GM18507 (cell line): Measurements from ENCODE around the gene SNAP29.
"Not testable (repeated sequence)": the region's sequence is repeated elsewhere in the genome, so short reads cannot be mapped to it uniquely, and the experiment has no call there.

Experiments
- DNase-seq: peaks from one replicate; pipeline ENCODE4 v3.0.0; 2011; ENCODE audit warnings: low read depth; ENCODE audit not compliant: insufficient read length; ENCODE audit errors: extremely low spot score
- FAIRE-seq: peaks from 2 replicates; lab custom pipeline; 2011; peaks lifted over from hg19 to GRCh38; lab: Jason Lieb, UNC

SNAP29 gene

DNA sequence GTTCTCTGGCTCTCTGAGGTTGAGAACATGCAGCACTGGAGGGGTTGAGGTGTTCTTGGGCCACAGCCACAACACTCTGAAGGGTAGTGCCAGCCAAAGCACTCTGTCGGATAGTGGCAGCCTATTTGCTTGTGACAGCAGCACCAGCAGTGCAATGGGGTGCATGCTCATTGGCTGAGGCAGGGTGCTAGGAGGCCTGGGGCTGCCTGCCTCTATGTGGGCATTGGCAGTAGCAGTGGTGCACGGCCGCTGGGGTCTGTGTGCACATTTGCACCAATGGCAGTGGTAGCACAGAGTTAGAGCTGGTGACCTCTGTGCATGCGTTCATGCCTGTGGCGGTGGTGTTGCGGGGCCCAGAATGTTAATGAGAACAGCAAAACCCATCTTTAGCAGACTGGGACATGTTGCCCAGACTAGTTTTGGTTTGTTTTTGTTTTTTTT is 25.6 kb upstream of the SNAP29 start:
- FAIRE-seq, result no peak

DNA sequence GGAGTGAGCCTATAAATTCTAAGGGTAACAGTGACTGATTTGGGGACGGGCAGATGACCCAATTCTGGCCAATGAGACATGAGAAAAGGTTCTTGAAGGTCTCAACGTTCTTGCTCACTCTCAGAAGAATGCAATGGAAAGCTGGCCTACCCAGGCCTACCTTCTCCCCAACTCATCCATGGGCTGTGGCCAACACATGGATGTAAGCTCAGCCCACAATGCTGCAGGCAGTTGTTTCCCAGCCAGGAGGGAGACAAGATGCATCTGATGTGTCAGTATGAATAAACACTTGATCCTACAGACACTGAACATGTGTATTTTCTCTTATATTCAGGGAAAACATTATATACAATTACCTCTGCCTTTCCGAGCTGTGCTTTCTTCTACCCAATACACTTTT is 24.6 kb upstream of the SNAP29 start:
- DNase-seq (no peak), FAIRE-seq (no peak)

More for the DNA sequence above, 25.6 kb upstream of the SNAP29 start:
- DNase-seq, result no peak

DNA sequence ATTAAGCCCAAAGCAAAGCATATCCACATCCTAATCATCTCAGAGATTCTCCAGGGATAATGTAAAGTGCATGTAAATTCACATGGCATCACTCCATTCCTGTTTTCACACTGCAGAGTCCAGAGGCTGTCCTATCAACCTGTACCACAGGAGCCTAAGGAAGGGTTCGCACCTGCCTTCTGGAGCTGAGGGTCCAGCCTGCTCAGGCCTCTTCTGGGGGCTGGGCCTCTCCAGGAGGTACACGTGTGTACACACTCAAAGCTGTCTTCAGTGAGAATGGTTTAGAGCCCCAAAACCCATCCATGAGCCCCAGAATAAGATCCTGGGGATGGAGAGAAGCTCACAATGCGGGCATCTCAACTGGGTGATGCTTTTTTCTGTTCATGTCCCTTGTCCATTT is 24.1 kb upstream of the SNAP29 start:
- no peak for DNase-seq
- no peak for FAIRE-seq

DNA sequence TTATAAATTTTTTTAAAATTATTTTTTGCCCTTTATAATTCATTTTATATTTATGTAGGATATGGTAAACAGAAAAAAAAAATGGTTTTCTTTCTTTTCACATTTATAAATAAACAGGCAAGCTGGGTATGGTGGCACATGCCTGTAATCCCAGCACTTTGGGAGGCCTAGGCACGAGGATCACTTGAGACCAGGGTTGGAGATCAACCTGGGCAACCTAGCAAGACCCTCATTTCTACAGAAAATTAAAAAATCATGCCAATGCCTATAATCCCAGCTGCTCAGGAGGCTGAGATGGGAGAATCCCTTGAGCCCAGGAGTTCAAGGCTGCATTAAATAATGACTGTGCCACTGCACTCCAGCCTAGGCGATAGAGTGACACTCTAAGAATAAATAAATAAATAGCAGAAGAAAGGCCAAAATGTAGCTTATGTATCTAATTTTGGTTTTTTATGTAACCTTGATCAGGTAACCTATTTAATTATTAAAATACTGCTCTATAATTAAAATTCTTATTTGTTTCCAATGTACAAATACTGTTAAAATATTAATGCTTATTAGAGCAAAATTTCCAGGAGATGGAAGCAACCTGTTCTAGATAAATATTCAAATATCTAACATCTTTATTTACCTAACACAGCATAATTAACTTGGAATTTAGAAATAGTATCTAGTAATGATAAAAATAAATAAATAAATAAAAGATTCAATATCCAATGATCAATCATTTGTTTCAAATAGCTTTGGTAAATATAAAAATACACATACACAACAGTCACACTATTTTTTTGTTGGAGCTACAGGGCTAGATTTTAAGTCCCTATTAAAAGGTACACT is 21.6 kb upstream of the SNAP29 start:
- DNase-seq (no peak), FAIRE-seq (no peak)

DNA sequence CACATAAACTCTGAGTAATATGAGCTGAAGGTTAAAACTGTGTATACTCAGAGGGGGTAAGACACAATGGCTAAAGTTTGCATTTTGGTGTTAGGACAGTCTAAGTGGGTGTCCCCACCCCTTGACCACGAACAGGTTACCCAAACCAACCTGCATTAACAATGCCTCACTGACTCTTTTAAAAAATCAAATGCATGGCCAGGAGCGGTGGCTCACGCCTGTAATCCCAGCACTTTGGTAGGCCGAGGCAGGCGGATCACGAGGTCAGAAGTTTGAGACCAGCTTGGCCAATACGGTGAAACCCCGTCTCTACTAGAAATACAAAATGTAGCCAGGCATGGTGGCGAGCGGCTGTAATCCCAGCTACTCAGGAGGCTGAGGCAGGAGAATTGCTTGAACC is 19.5 kb upstream of the SNAP29 start:
- DNase-seq, FAIRE-seq: not testable (repeated sequence)

DNA sequence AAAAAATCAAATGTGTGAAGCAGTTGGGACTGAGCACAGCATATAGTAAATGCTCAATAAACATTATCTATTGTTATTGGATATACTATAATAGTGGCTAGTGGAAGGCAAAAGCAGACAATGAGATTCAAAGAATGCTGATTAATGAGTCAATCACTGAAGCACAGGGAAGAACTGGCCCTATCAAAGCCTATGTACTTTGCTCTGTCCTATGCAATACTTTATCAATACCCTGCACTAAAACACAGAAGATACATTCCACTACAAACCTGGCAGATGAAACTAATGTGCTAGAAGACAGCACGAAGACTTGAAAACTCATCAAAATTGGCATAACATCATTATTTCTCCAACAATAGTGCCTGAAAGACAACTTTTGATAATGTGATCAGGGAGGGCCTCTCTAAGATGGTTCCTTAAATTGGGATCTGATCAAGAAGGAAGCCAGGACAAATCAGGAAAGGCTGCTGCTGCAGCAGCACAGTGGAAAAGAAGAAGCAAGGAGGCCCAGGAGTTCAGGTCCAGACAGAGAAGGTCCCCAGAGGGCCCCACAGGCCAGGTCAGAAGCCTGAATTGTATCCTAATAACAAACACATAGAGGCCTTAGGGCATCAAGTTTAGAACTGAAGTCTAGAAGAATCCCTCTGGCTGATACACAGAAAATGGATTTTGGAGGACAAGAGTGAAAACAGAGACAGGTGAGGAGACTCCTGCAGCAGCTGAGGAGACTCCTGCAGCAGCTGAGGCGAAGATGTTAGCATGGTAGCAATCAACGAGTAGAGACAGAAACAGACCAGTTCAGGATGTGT is 18.8 kb upstream of the SNAP29 start:
- DNase-seq (no peak), FAIRE-seq (no peak)

DNA sequence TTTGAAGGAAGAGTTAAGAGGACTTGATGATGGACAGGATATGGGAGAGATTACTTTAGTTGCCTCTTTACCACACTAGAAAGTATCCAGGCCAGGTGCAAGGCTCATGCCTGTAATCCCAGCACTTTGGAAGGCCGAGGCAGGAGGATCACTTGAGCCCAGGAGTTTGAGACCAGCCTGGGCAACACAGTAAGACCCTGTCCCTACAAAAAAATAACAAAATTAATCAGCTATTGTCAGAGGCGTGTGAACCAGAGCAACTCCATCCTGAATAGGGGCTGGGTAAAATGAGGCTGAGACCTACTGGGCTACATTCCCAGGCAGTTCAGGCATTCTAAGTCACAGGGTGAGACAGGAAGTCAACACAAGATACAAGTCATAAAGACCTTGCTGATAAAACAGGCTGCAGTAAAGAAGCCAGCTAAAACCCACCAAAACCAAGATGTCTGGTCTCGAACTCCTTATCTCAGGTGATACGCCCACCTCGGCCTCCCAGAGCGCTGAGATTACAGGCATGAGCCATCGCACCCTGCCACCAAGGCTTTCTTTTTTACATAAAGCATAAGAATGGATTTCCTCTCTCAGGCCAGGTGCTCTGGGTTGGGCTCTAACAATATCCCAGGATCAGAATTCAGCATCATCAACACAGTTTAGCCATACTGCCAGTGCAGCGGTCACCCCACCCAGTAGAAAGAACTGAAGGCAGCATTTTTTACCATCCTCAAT is 18.0 kb upstream of the SNAP29 start:
- no peak for DNase-seq
- no peak for FAIRE-seq

GRCh38 chr22:20843501-20843900 is 15.3 kb upstream of the SNAP29 start:
- DNase-seq (no peak), FAIRE-seq (no peak)

- FAIRE-seq, result no peak
- DNase-seq, result no peak
These were observed 14.5 kb upstream of the SNAP29 start for GRCh38 chr22:20844055-20845037.

GRCh38 chr22:20847318-20847822 is 11.4 kb upstream of the SNAP29 start:
- no peak for DNase-seq
- FAIRE-seq, result no peak

- DNase-seq (no peak), FAIRE-seq (no peak)
These were observed 6.7 kb upstream of the SNAP29 start for GRCh38 chr22:20852076-20852475.

DNA sequence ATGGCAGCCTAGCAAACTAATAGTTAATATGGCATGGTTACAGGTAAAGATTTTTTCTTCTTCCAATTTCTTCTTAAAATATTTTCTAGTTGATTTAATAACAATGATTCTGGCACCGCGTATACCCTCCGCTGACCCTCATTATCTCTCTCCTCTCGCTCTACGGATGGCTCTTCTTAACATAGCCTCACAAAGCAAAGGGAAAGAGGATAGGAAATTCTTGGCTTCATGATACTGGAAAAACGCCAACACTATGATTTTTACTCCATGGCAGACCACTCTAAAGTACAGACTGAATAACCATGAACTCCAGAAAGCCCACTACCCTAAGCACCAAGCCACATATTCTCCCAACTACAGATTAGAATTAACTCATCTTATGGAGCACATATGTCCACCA is 6.3 kb upstream of the SNAP29 start:
- DNase-seq (no peak), FAIRE-seq (no peak)

- FAIRE-seq (no peak), DNase-seq (no peak)
These were observed 5.6 kb upstream of the SNAP29 start for GRCh38 chr22:20853236-20853660.

GRCh38 chr22:20857247-20857643 is 1.6 kb upstream of the SNAP29 start:
- no peak for DNase-seq
- no peak for FAIRE-seq

DNA sequence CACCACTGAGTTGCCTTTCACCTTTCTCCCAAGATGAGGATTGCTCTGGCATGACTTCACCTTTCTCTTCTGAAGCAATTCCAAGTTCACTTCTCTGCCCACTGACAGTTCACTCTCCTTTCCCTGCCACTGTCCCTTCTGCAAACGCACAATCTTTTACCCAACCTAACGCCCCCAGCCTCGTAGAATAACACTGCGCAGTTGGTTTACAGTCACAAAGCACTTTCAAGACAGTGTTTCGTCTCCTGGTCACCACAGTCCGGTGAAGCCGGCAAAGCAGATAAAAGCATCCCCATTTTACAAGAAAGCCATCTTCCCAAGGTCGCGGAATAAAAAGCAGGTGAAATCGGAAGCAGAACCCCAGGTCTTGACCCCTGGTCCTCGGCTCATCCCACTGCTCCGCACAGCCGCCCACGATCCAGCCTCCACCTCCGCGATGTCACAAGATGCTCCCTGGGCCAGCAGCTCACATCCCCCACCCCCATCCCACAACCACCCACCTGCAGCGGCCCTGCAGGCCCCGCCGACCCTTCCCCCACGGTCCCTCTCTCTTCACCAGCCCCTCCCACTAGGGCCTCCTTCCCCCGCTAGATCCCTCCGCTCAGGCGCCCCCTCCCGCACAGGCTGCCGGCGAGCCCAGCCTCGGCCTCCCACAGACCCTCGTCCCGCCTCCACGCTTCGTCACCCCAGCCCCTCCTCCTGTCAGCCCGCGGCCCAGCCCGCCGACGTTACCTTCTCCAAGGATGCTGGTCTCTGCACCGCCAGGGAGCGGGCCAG is 781 bp upstream of the SNAP29 start:
- DNase-seq, result peak; percentile 77
- FAIRE-seq, result peak; percentile 59

DNA sequence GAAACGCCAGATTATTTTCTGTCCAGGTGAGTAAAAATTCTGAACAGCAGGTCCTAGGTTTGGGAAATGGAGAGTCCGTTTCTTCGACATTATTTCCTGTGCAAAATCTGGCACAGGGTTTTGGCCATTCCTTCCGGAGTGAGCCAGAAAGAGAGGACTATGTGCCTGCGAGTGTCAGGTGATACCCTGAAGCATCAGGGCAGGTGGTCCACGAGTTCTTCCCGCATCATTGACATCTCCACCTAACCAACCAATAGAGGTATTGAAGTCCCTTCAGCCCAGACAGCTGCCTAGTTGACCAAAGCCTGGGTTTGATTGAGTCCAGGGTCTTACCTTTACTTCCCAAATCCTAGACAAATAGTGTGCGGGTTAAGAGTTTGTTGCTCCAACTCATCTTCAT is 808 bp downstream of the SNAP29 start:
- DNase-seq, result no peak
- no peak for FAIRE-seq

GRCh38 chr22:20862540-20862939 is 3.7 kb downstream of the SNAP29 start:
- DNase-seq (no peak), FAIRE-seq (no peak)

DNA sequence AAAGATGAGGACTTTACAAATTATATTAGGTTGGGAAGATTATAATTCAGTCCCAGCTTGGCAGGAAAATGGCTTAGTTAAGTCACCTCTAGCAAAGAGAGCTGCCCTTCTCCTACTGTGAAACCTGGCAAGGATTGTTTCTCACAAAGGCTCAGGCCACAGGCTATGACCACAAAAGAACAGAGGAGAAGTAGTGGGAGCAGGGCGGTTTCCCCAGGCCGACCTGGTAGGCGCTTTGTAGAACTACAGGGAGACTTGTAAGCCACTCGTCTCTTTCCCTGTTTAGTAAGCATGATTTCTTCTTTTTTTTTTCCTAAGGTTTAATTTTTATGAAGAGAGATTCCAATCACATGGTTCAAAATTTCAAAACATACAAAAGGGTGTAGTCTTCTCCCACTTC is 4.6 kb downstream of the SNAP29 start:
- FAIRE-seq, result no peak
- no peak for DNase-seq
